Measurements from ENCODE around the gene BLID.

The BLID gene

DNA sequence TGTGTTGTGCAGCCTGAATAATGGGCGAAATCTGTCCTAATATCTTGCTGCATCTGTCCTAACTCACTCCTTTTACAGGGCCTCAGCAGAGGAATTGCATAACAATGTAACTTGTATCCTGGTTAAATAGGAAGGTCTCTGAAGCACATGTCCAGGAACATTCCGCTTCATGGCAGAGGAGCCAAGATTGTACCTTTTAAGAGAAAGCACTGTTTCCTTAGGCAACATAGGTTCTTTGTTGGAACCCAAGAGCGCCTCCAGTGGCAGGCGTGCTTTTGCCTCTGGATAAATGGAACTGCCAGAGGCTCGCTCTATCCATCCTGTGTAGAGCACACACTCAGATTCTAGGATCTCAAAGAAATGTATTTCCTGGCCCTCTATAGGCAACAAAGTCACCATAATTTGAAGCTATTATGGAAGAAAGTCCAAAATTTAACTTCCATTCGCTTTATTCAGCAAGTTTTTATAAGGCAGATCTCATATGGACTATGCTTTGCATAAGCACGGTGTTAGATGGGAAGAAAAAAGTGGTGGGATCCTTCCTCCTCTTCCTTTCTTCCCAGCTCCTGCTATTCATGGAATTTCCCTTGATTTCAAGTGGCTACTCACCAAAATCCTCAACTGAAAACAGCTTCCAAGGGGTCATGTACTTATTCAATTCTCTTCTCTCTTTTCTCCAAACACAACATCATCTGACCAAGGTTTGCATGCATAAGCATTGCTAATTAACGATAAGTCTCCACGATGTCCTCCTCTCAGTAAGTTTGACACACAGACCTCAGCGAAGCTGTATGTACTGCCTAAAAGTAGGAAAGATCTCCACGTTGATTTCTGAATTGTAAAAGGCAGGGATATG is at the start of gene BLID:
Gene BLID (minus strand): TSS at position 692 of the 856 bp plus-strand sequence. CDS start 293 bp downstream, at position 399.
- DNase-seq, result no peak

GRCh38 chr11:122163053-122163819 is 47.2 kb upstream of the BLID start:
- DNase-seq, result no peak

DNA sequence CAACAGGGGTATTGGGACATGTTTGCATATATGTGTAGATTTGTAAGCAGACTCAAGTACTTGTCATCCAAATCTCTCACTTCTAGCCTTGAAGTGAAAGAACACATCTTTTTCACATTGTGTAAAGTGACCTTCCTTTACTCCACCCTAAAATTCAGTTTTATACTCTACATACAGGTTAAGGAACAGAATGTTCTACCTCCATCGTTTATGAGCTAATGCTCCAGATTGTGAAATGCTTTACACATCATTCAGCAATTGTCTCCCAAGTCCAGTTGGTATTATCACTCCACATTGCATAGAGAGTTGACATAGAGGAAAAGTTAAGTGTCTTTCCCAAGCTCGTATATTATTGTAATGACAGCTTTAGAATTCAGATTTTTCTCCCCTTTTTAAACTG is 46.1 kb upstream of the BLID start:
- DNase-seq, result no peak

- DNase-seq, result no peak
Measured at GRCh38 chr11:122160841-122161590, 45.0 kb upstream of the BLID start.

DNA sequence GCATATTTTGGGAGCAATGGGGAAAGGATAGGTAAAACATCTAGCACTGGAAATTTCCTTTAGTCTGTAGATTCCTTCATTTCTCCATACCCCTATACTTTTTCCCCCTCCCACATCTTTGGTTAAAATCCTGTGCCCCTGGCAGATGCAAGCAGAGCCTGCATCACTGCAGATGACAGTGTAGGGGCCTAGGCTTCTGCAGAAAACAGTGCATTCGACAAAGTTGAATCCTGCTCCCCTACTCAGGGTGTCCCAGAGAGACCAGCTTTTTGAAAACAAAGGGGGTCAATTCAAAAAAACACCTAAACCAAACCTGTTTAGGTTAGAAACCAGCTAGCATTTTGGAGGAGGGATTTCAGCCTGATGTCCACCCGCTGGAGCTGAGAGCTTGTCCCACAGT is 43.8 kb upstream of the BLID start:
- no peak for DNase-seq

- DNase-seq, result no peak
Measured at GRCh38 chr11:122159173-122159721, 43.2 kb upstream of the BLID start.

- no peak for DNase-seq
Measured at GRCh38 chr11:122158171-122158570, 42.2 kb upstream of the BLID start.

- DNase-seq, result no peak
Measured at GRCh38 chr11:122157653-122158161, 41.7 kb upstream of the BLID start.

DNA sequence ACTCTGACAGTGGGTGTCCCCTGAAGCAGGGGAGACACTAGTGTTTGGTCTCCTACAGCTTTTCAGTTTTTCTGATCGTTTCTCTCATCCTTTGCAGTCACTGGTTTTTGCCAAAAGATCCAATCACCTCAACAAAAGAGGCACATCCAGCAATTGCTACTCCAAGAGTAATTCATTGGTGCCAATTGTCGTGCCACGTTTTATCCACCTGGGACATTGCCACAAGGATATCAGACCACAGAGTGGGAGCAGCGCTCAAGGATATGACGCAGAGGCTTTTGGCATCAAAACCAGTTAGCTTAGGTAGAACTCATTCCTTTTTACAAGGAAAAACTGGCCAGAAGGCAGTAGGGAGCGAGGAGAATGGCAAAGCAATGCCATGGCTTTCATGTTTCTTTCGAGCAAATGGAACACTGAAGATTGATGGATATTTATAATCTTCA is 40.9 kb upstream of the BLID start:
- no peak for DNase-seq

GRCh38 chr11:122155765-122156527 is 39.9 kb upstream of the BLID start:
- DNase-seq, result no peak

DNA sequence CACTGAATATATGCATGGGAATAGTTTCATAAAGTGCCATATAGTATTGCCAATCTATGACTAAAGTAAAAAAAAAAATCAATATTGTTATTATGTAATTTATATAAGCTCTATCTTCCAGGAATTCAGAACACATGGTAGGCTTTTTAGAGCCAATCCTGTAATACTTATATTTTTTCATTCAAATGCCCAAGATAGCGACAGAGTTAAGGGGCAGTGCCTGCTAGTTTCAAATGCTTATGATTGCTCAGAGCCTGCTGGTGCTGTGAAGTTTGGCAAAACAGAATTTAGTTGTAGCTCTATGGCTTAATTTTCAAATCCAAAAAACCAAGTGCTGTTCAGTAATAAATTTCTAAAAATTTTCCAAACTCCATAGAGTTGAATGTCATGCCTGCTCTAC is 39.0 kb upstream of the BLID start:
- no peak for DNase-seq

DNA sequence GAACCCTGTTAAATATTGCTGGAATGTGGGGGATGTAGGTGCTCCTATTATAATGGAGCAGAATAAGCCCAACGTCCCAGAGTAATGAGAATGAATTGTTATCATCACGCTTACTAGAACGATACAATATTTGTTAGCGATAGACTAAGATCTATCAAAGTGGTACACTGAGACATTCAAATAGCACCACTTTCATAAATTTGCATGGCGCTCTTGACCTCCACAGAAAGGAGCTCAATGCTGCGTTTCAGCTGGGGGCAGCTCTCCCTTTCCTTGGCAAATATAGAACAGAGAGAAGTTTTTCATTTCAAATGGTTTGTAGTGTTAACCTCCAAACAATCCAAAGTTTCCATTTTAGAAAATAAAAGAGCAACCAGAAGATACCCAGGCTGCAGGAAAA is 38.2 kb upstream of the BLID start:
- DNase-seq, result no peak

- DNase-seq, result no peak
Measured at GRCh38 chr11:122153746-122154145, 37.7 kb upstream of the BLID start.

GRCh38 chr11:122150216-122151124 is 34.5 kb upstream of the BLID start:
- no peak for DNase-seq

DNA sequence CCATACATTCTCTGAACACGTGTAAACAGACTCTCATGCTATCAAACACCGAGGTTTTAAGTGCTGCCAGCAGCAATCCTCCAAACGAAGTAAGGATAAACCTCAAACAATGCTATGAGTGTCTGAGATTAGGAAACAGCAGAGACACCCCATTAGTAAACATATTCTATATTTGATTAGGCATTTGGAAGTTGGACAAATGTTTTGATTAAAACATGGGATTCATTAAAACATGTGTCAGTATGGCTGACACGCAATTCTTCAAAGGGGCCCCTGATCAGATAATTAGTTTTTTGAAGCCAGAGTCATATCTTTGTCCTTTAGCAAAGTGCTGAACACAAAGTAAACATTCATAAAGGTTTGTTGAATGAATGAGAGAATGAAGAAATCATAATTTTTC is 33.2 kb upstream of the BLID start:
- DNase-seq, result no peak

GRCh38 chr11:122146475-122146874 is 30.5 kb upstream of the BLID start:
- no peak for DNase-seq

GRCh38 chr11:122145715-122146274 is 29.8 kb upstream of the BLID start:
- no peak for DNase-seq

DNA sequence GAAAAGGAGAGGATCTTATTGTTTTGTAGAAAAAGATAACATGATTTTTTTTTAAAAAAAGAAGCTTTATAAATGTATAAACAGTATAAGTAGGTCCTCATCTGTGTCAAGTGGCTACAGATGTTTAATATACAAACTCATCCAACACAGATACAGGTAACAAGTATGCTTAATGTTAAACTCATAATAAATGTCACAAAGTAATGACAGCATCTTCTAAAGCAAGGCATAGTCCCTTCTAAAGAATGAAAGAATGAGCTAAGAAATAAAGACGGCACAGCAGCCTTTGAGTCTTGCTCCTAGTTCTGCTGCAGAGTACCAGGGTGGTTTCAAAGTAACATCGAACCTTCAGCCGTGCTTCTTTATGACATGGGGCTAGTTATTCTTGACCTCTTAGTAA is 28.7 kb upstream of the BLID start:
- no peak for DNase-seq

DNA sequence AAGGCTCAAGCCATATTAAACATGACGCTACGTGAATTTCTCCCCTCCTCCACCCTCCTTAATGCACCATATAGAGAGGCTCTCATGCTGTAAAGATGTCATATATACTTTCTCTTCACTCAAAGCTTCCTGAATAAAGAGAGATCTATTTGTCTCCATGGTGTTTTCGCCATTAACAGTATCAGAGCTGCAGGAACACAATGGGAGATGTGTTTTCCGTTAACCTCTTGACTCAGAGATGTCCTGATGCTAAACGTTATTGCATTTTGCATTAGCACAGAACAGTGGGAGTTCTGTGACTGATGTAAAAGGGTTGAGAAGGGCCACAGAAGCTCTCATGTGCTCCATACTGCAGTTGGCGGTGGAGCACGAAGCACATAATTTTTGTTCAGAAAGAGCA is 25.7 kb upstream of the BLID start:
- DNase-seq, result no peak

DNA sequence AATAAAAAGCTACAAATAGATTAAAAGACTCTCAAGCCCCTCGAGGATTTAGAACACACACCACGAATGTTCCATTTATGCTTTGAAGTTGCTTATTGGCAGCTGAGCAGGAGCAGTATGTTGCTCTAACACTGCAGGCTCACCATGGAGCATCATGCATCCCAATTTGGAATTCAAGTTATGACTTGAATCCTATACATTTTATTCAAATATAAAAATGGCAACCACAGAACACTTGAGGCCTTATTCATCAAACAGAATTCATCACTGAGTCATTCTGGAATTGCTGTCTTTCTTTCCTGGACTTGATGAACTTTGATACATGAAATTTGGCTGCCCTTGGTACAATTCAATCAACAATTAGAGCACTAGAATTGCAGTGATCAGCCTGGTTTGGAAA is 24.5 kb upstream of the BLID start:
- DNase-seq, result no peak

DNA sequence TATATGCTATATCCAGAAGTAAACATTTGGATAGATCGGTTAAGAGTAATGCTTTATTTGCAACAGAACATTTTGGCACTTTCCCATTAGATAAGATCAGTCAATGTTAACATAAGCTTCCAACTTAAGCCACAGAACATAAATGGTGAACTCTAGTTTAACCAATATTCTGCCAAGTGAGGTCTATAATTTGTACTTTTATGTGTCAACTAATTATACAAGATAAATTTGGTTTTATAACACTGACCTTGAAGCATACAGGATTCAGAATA is 23.5 kb upstream of the BLID start:
- no peak for DNase-seq
